ENCODE results near the gene SLC50A1. TPM values are rescaled to one million over a fixed set of nuclear protein-coding genes. Genes with fewer than 3 reads are reported as not detected.
A peak's percentile ranks its signal among the peaks of the same experiment; 100 is the strongest.

The SLC50A1 gene
- total and polyA plus RNA-seq, 10 donors: 28.4 to 73.8 (median 40.1) TPM

DNA sequence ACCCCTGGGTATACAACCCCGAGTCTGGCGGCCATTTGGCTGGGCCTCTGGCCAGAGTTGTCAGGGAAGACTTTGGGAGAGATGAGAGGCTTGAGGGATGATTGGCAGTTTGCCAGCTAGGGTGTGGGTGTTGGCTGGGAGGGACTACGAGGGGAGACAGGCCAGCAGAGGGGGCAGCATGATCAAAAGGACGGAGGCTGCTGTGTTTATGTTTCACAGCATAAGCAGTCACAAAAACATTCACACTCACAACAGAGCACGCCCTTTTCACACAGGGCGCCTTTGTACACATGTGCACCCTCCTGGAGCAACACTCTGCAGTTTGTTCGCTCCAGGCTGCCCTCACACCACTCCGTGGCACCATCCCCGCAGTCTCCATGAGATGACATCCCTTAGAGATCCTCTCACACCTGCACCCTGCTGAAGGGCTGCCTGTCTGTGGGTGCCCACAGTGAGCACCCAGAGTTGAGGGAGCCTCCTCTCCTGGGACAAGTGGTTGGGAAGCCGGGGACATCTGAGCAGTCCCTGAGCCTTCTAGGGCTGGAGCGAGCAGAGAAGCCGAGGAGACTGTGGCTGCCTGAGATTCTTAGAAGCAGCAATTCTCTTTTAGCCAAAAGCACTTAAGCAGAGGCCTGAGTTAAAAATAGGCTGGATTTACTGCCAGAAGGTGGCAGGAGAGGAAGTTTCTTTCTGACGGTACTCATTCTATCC, 41.6 kb upstream of the SLC50A1 start:
- 38 to 45% (median 41%) methylated on average over 12 to 13 of the region's 13 CpGs for WGBS, 5 donors
- H3K9me3 ChIP-seq: no peaks in the 10 kb centered on the region
- no peak for TF ChIP-seq POLR2AphosphoS5 (IDR thresholded peaks at IDR 0.05)
- TF ChIP-seq CTCF (IDR thresholded peaks at IDR 0.05 in 8 of 11, conservative IDR thresholded peaks at IDR 0.05 in 3 of 11): peak in 6 of 11 experiments; percentile 7 to 46 (median 24)
- peaks cover 0 to 20% (median 11%) of the 10 kb centered on the region in 6 donors for H3K4me1 ChIP-seq
- peaks cover 0 to 42% (median 0%) of the 10 kb centered on the region in 7 donors for H3K27me3 ChIP-seq (replicated peaks in 1 of 7)
- H3K36me3 ChIP-seq: no peaks in the 10 kb centered on the region
- H3K4me3 ChIP-seq: no peak overlapping the region
- intact Hi-C loops (cut with DNase I; ENCODE audit: low total_unique reads): no loop called here
- DNase-seq: no peak
- no peak overlapping the region for H3K27ac ChIP-seq

GRCh38 chr1:155094622-155094948, 41.1 kb upstream of the SLC50A1 start:
- 70 to 91% (median 81%) methylated on average over 2 of the region's 2 CpGs for WGBS, 5 donors
- Histone ChIP-seq H3K4me1 (peaks cover 0 to 20% (median 11%) of the 10 kb centered on the region in 6 donors), H3K27me3 (replicated peaks in 1 of 7) (peaks cover 0 to 42% (median 0%) of the 10 kb centered on the region in 7 donors), H3K4me3 (no peak overlapping the region), H3K27ac (no peak overlapping the region), H3K36me3 (no peaks in the 10 kb centered on the region), H3K9me3 (no peaks in the 10 kb centered on the region)
- no peak for DNase-seq
- TF ChIP-seq CTCF (IDR thresholded peaks at IDR 0.05 in 8 of 11, conservative IDR thresholded peaks at IDR 0.05 in 3 of 11) (peak in 1 of 11 experiments; percentile 1), POLR2A (IDR thresholded peaks at IDR 0.05) (no peak), POLR2AphosphoS5 (IDR thresholded peaks at IDR 0.05) (no peak)
- intact Hi-C loops (cut with DNase I; ENCODE audit: low total_unique reads): no loop called here

DNA sequence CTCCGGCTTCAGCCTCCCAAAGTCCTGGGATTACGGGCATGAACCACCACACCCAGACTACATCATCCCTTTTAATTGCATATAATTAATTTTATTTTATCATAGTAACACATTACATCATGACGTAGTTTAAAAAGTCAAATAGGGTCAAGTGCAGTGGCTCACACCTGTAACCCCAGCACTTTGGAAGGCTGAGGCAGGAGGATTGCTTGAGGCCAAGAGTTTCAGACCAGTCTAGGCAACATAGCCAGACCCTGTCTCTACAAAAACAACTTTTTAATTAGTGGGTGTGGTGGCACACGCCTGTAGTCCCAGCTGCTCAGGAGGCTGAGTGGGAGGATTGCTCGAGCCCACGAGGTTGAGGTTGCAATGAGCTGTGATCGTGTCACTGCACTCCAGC, 36.3 kb upstream of the SLC50A1 start:
- intact Hi-C loops (cut with DNase I; ENCODE audit: low total_unique reads): no loop called here
- no peak for DNase-seq
- WGBS, 5 donors: 78 to 91% (median 83%) methylated on average over 7 of the region's 7 CpGs
- no peak for TF ChIP-seq CTCF (IDR thresholded peaks at IDR 0.05 in 8 of 11, conservative IDR thresholded peaks at IDR 0.05 in 3 of 11)
- TF ChIP-seq POLR2A (IDR thresholded peaks at IDR 0.05): no peak
- TF ChIP-seq POLR2AphosphoS5 (IDR thresholded peaks at IDR 0.05): no peak
- Histone ChIP-seq H3K4me1 (peaks cover 0 to 19% (median 1%) of the 10 kb centered on the region in 6 donors), H3K27ac (no peak overlapping the region), H3K9me3 (no peaks in the 10 kb centered on the region), H3K4me3 (no peak overlapping the region), H3K36me3 (no peaks in the 10 kb centered on the region), H3K27me3 (replicated peaks in 1 of 7) (peaks cover 0 to 32% (median 0%) of the 10 kb centered on the region in 7 donors)

DNA sequence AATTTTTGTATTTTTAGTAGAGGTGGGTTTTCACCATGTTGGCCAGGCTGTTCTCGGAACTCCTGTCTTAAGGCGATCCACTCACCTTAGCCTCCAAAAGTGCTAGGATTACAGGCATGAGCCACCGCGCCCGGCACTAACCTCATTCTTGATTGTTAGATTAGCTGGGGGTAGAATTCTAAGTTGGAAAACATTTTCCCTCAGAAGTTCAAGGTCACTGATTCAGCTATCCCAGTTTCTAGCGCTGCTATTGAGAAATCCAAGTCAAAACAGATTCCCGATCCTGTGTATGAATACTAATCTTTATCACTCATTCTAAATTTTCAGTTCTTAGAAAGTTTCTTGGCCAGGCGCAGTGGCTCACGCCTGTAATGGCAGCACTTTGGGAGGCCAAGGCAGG, 32.3 kb upstream of the SLC50A1 start:
- H3K4me3 ChIP-seq: no peak overlapping the region
- no peaks in the 10 kb centered on the region for H3K9me3 ChIP-seq
- intact Hi-C loops (cut with DNase I; ENCODE audit: low total_unique reads): no loop called here
- no peak overlapping the region for H3K27ac ChIP-seq
- WGBS, 5 donors: 74 to 93% (median 82%) methylated on average over 9 of the region's 9 CpGs
- no peaks in the 10 kb centered on the region for H3K36me3 ChIP-seq
- DNase-seq: no peak
- H3K27me3 ChIP-seq (replicated peaks in 1 of 7): peaks cover 0 to 5% (median 0%) of the 10 kb centered on the region in 7 donors
- H3K4me1 ChIP-seq: peaks cover 0 to 17% (median 0%) of the 10 kb centered on the region in 6 donors
- TF ChIP-seq CTCF (IDR thresholded peaks at IDR 0.05 in 8 of 11, conservative IDR thresholded peaks at IDR 0.05 in 3 of 11): no peak
- TF ChIP-seq POLR2A (IDR thresholded peaks at IDR 0.05): no peak
- TF ChIP-seq POLR2AphosphoS5 (IDR thresholded peaks at IDR 0.05): no peak
